Thoracic aorta (tissue), 2 donors: ENCODE measurements around the gene PCMT1. TPM values are rescaled to one million over a fixed set of nuclear protein-coding genes. Genes with fewer than 3 reads are reported as not detected.
A peak's percentile ranks its signal among the peaks of the same experiment; 100 is the strongest.
"Not testable (repeated sequence)": the region's sequence is repeated elsewhere in the genome, so short reads cannot be mapped to it uniquely, and the experiment has no call there.

Experiments used
- ATAC-seq: fragments of 150-250 bp; one replicate; pipeline ENCODE4 v1.8.0; 2017; ENCODE audit warnings: low read depth; ENCODE audit not compliant: insufficient number of reproducible peaks, low FRiP score
- DNase-seq: peaks from one replicate; pipeline ENCODE4 v3.0.0-alpha.2; 2020; ENCODE audit warnings: low spot score
- H3K27ac ChIP-seq, 2 donors: fragments of 200-600 bp; sonication (generic); 1 replicate in 1 of 2; 2 replicates in 1 of 2; pipeline ENCODE4 v1.5.1; 2016; ENCODE audit warnings: mild to moderate bottlenecking in 2 of 2, moderate library complexity in 2 of 2
- H3K27me3 ChIP-seq: fragments of 200-600 bp; sonication (generic); replicated peaks from 2 replicates; pipeline ENCODE4 v1.6.0; 2016; ENCODE audit warnings: mild to moderate bottlenecking; ENCODE audit not compliant: insufficient read depth
- H3K36me3 ChIP-seq: fragments of 200-600 bp; sonication (generic); one replicate; pipeline ENCODE4 v1.5.1; 2016
- H3K4me1 ChIP-seq, 2 donors: fragments of 200-600 bp; sonication (generic); 1 replicate in 1 of 2; 2 replicates in 1 of 2; pipeline versions ENCODE4 v1.5.1 to v1.6.0; 2016; ENCODE audit warnings: low read depth in 2 of 2, mild to moderate bottlenecking in 1 of 2; ENCODE audit not compliant: control insufficient read depth in 1 of 2
- H3K4me3 ChIP-seq: fragments of 200-600 bp; sonication (generic); 2 replicates; pipeline ENCODE4 v1.5.1; 2016; ENCODE audit warnings: mild to moderate bottlenecking
- H3K9me3 ChIP-seq: fragments of 200-600 bp; sonication (generic); 2 replicates; pipeline ENCODE4 v1.5.1; 2016
- CTCF ChIP-seq: fragments of 200-600 bp; sonication (generic); IDR thresholded peaks from one replicate; pipeline ENCODE4 v1.5.1; 2019; ENCODE audit warnings: antibody characterized with exemption
- total RNA-seq, 2 donors: library from RNA; depleted of rRNA; stranded (reverse); fragments of >200 nt; gene quantifications; one replicate each; pipeline versions ENCODE4 v1.1.0 to v1.2.3, GENCODE V29; 2016

The PCMT1 gene
- total RNA-seq, 2 donors from 2014 or later, result 40.6 to 86.0 TPM

- TF ChIP-seq CTCF, result no peak
- peaks cover 41% of the 10 kb centered on the region for H3K36me3 ChIP-seq
- ATAC-seq, result no peak
- no peaks in the 10 kb centered on the region for H3K9me3 ChIP-seq
- no peak overlapping the region for H3K27ac ChIP-seq
- DNase-seq, result no peak
- H3K4me1 ChIP-seq, result no peaks in the 10 kb centered on the region
- no peaks in the 10 kb centered on the region for H3K27me3 ChIP-seq
- H3K4me3 ChIP-seq, result no peak overlapping the region
Observed at GRCh38 chr6:149734915-149735314, 14.6 kb upstream of the PCMT1 start.

- peaks cover 21% of the 10 kb centered on the region for H3K36me3 ChIP-seq
- not testable (repeated sequence) for DNase-seq, H3K9me3 ChIP-seq, H3K27me3 ChIP-seq, ATAC-seq
- H3K4me1 ChIP-seq, result peaks cover 0 to 16% of the 10 kb centered on the region in 2 donors
- H3K4me3 ChIP-seq, result peak overlapping the region; percentile 83
- H3K27ac ChIP-seq, result peak overlapping the region in 1 of 2 donors; percentile 77
Observed at GRCh38 chr6:149745252-149745651, 4.3 kb upstream of the PCMT1 start.

GRCh38 chr6:149746147-149746946, 3.2 kb upstream of the PCMT1 start, which contains the start of gene NUP43:
NUP43 (minus strand) TSS chr6:149746529; CDS start chr6:149746495, 34 bp downstream.
- Histone ChIP-seq H3K36me3 (peaks cover 10% of the 10 kb centered on the region), H3K27me3 (no peaks in the 10 kb centered on the region), H3K27ac (peak within 1 kb of the TSS; percentile 71 to 77), H3K4me1 (peaks cover 4 to 24% of the 10 kb centered on the region in 2 donors), H3K4me3 (peak within 1 kb of the TSS; percentile 83), H3K9me3 (no peaks in the 10 kb centered on the region)
- DNase-seq (peak; percentile 86), ATAC-seq (peak; percentile 86)
- peak; percentile 73 for TF ChIP-seq CTCF

- Histone ChIP-seq H3K27ac (peak overlapping the region; percentile 84 to 86), H3K4me3 (peak overlapping the region; percentile 94), H3K4me1 (peaks cover 7 to 33% of the 10 kb centered on the region in 2 donors)
- not testable (repeated sequence) for H3K27me3 ChIP-seq, H3K36me3 ChIP-seq, DNase-seq, H3K9me3 ChIP-seq
- ATAC-seq, result peak; percentile 17
Observed at GRCh38 chr6:149749082-149749593, 403 bp upstream of the PCMT1 start.

- peak overlapping the region; percentile 84 to 86 for H3K27ac ChIP-seq
- H3K9me3 ChIP-seq, result no peaks in the 10 kb centered on the region
- H3K27me3 ChIP-seq, result no peaks in the 10 kb centered on the region
- no peak for DNase-seq
- peaks cover 7 to 33% of the 10 kb centered on the region in 2 donors for H3K4me1 ChIP-seq
- no peaks in the 10 kb centered on the region for H3K36me3 ChIP-seq
- H3K4me3 ChIP-seq, result peak overlapping the region; percentile 94
- no peak for ATAC-seq
- TF ChIP-seq CTCF, result no peak
Observed at GRCh38 chr6:149750136-149750609, 632 bp downstream of the PCMT1 start.

GRCh38 chr6:149751239-149751638, 1.7 kb downstream of the PCMT1 start:
- DNase-seq (no peak), ATAC-seq (no peak)
- no peaks in the 10 kb centered on the region for H3K9me3 ChIP-seq
- peak overlapping the region; percentile 94 for H3K4me3 ChIP-seq
- TF ChIP-seq CTCF, result no peak
- H3K27me3 ChIP-seq, result no peaks in the 10 kb centered on the region
- no peaks in the 10 kb centered on the region for H3K36me3 ChIP-seq
- H3K27ac ChIP-seq, result no peak overlapping the region
- H3K4me1 ChIP-seq, result peaks cover 7 to 26% of the 10 kb centered on the region in 2 donors

- not testable (repeated sequence) for H3K9me3 ChIP-seq, ATAC-seq, H3K4me3 ChIP-seq, H3K36me3 ChIP-seq, H3K27me3 ChIP-seq, H3K27ac ChIP-seq, DNase-seq
- H3K4me1 ChIP-seq, result peaks cover 7 to 22% of the 10 kb centered on the region in 2 donors
Observed at GRCh38 chr6:149751920-149752319, 2.4 kb downstream of the PCMT1 start.
